Measurements from ENCODE around the gene MAGEB1. TPM values are rescaled to one million over a fixed set of nuclear protein-coding genes. Genes with fewer than 3 reads are reported as not detected.

The MAGEB1 gene
- total RNA-seq, 2 experiments from 2014 or later, result not detected

GRCh38 chrX:30220661-30221060 is 26.3 kb upstream of the MAGEB1 start:
- no peaks in the 10 kb centered on the region for H3K36me3 ChIP-seq (ENCODE audit: insufficient read depth, low read length)
- no peak overlapping the region for H2AFZ ChIP-seq (ENCODE audit: low read length)
- no peaks in the 10 kb centered on the region for H3K79me2 ChIP-seq (ENCODE audit: insufficient read depth, low read depth, low read length)
- ChIA-PET POLR2A (no interaction called here), CTCF (ENCODE audit: unreplicated experiment) (no interaction called here)
- no peaks in the 10 kb centered on the region for H3K9me3 ChIP-seq (ENCODE audit: low read length)
- intact Hi-C loops (cut with micrococcal nuclease; ENCODE audit: unreplicated experiment), result no loop called here
- H3K27ac ChIP-seq (ENCODE audit: low read depth, low read length, poor library complexity, severe bottlenecking), result no peak overlapping the region
- no TSS peak for BruUV-seq (replicated peaks)
- no peak for TF ChIP-seq EZH2phosphoT487 (IDR thresholded peaks at IDR 0.05; ENCODE audit: borderline replicate concordance, low read depth, low read length)
- no peak for TF ChIP-seq CTCF (conservative IDR thresholded peaks at IDR 0.05; ENCODE audit: low read length)
- H3K4me2 ChIP-seq (ENCODE audit: low read length), result no peak overlapping the region
- no peaks in the 10 kb centered on the region for H3K9me2 ChIP-seq (ENCODE audit: insufficient read depth, low read length)
- no peaks in the 10 kb centered on the region for H3K4me1 ChIP-seq (ENCODE audit: insufficient read depth, low read length, poor library complexity, severe bottlenecking)
- no peaks in the 10 kb centered on the region for H4K20me1 ChIP-seq (ENCODE audit: insufficient read depth, low read length)
- no peak for DNase-seq (ENCODE audit: low spot score)
- no peak overlapping the region for H3K4me3 ChIP-seq (ENCODE audit: low read depth, low read length, poor library complexity, severe bottlenecking)

- Histone ChIP-seq H3K9me2 (ENCODE audit: insufficient read depth, low read length) (no peaks in the 10 kb centered on the region), H3K9me3 (ENCODE audit: low read length) (no peaks in the 10 kb centered on the region), H2AFZ (ENCODE audit: low read length) (no peak overlapping the region), H3K36me3 (ENCODE audit: insufficient read depth, low read length) (no peaks in the 10 kb centered on the region), H3K79me2 (ENCODE audit: insufficient read depth, low read depth, low read length) (no peaks in the 10 kb centered on the region), H3K4me1 (ENCODE audit: insufficient read depth, low read length, poor library complexity, severe bottlenecking) (no peaks in the 10 kb centered on the region), H3K4me3 (ENCODE audit: low read depth, low read length, poor library complexity, severe bottlenecking) (no peak overlapping the region), H3K4me2 (ENCODE audit: low read length) (no peak overlapping the region), H3K27ac (ENCODE audit: low read depth, low read length, poor library complexity, severe bottlenecking) (no peak overlapping the region), H4K20me1 (ENCODE audit: insufficient read depth, low read length) (no peaks in the 10 kb centered on the region)
- intact Hi-C loops (cut with micrococcal nuclease; ENCODE audit: unreplicated experiment), result no loop called here
- TF ChIP-seq EZH2phosphoT487 (IDR thresholded peaks at IDR 0.05; ENCODE audit: borderline replicate concordance, low read depth, low read length) (no peak), CTCF (conservative IDR thresholded peaks at IDR 0.05; ENCODE audit: low read length) (no peak)
- CTCF ChIA-PET (ENCODE audit: unreplicated experiment), result no interaction called here
- POLR2A ChIA-PET, result no interaction called here
- DNase-seq (ENCODE audit: low spot score), result no peak
- no TSS peak for BruUV-seq (replicated peaks)
Measured at GRCh38 chrX:30224536-30224935, 22.4 kb upstream of the MAGEB1 start.

- Histone ChIP-seq H3K36me3 (ENCODE audit: insufficient read depth, low read length) (no peaks in the 10 kb centered on the region), H2AFZ (ENCODE audit: low read length) (no peak overlapping the region), H4K20me1 (ENCODE audit: insufficient read depth, low read length) (no peaks in the 10 kb centered on the region), H3K27ac (ENCODE audit: low read depth, low read length, poor library complexity, severe bottlenecking) (no peak overlapping the region), H3K79me2 (ENCODE audit: insufficient read depth, low read depth, low read length) (no peaks in the 10 kb centered on the region), H3K9me2 (ENCODE audit: insufficient read depth, low read length) (no peaks in the 10 kb centered on the region), H3K4me1 (ENCODE audit: insufficient read depth, low read length, poor library complexity, severe bottlenecking) (no peaks in the 10 kb centered on the region), H3K9me3 (ENCODE audit: low read length) (no peaks in the 10 kb centered on the region), H3K4me3 (ENCODE audit: low read depth, low read length, poor library complexity, severe bottlenecking) (no peak overlapping the region), H3K4me2 (ENCODE audit: low read length) (no peak overlapping the region)
- DNase-seq (ENCODE audit: low spot score), result no peak
- POLR2A ChIA-PET, result no interaction called here
- CTCF ChIA-PET (ENCODE audit: unreplicated experiment), result no interaction called here
- intact Hi-C loops (cut with micrococcal nuclease; ENCODE audit: unreplicated experiment), result no loop called here
- no peak for TF ChIP-seq CTCF (conservative IDR thresholded peaks at IDR 0.05; ENCODE audit: low read length)
- TF ChIP-seq EZH2phosphoT487 (IDR thresholded peaks at IDR 0.05; ENCODE audit: borderline replicate concordance, low read depth, low read length), result no peak
- BruUV-seq (replicated peaks), result no TSS peak
Measured at GRCh38 chrX:30228526-30228925, 18.4 kb upstream of the MAGEB1 start.

All from OCI-LY7 (cell line).